ENCODE results near the gene USE1.

DNA sequence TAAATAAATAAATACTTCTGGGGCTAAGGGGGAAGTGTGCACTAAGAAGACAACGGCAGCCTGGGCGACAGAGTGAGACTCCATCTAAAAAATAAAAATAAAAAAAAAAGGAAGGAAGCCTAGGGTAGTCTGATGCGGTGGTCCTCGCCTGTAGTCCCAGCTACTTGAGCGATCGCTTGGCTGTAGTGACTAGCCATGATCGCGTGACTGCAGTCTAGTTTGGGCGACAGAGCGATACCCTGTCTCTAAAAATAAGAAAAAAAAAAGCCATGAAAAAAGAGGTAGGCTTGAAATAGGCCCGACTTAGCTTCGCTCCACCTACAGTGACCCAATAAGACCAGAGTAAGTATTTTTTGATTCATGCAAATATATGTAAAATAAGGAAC is 51.4 kb downstream of the USE1 start:
- TF ChIP-seq POLR2A (IDR thresholded peaks at IDR 0.05) = no peak
- no peak for TF ChIP-seq CTCF (IDR thresholded peaks at IDR 0.05)
- no peak for TF ChIP-seq POLR2AphosphoS5 (IDR thresholded peaks at IDR 0.05)
